ENCODE measurements around the gene GPATCH2L.

GPATCH2L gene

GRCh38 chr14:76201162-76201561, 49.4 kb downstream of the GPATCH2L start:
- DNase-seq: no peak

DNA sequence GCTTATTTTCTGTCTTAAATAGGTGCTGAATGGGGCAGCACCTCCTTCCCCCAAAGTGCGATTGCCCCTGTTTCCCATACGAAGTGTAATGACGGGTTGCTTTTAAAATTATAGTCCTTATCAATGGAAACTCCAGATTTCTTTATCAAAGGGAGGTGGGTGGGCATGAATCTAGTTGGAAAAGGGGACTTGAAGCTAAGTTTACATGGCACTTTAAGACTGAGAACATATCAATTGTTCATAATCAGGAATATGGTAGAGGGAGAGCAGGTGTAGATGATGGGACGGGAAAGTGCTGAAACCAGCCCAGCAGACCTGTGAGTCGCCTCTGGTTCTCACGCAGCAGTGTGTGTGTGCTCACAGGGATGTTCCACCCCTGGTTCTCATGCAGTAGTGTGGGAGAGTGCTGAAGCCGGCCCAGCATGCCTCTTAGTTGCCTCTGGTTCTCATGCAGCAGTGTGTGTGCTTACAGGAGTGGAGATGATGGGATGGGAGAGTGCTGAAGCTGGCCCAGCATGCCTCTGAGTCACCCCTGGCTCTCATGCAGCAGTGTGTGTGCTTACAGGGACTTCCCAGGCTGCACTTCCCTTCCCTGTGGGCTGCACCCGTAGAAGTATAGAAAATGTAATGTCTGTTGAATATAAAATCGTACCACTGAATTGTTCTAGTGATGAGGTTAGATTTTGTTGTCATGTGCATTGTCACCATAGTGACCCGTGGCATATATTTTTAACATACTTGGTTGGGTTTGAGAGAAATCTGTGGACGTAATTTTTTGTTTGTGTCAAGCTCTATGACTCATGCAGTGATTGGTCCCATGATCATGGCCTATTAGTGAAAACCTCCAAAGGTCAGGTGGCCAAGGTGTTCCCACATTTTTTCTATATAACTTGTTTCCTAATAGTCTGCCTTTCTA, 51.6 kb downstream of the GPATCH2L start:
- DNase-seq: peak in 1 of 14 donors; percentile 5

DNA sequence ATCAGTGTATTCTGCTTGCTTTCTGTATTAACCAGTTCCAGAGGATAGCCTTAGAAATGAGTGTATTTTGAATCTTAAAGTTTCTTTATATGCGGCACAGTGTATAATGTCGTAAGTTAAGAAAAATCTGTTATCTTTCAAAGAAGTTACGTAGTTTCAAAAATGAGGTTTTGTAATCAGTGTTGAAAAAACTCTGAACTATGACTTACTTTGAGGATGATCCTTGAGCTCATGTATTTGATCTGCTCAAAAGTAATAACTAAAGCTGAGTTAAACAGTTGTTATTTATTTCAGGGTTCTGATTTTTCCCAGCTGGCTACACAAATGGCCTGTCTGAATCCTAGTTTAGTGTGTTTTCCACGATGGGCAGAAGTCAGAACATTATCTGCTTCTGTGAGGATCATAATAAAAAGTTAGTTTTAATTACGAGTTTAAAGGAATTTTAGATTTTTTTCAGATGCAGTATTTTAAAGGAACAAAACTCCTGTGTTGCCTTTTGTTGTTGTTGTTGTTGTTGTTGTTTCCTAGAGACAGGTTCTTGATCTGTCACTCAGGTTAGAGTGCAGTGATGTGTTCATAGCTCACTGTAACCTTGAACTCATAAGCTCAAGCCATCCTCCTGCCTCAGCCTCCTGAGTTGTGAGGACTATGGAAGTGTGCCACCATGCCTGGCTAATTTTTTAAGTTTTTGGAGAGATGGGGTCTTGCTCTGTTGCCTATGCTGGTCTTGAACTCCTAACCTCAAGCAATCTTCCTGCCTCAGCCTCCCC, 52.9 kb downstream of the GPATCH2L start:
- DNase-seq: no peak

DNA sequence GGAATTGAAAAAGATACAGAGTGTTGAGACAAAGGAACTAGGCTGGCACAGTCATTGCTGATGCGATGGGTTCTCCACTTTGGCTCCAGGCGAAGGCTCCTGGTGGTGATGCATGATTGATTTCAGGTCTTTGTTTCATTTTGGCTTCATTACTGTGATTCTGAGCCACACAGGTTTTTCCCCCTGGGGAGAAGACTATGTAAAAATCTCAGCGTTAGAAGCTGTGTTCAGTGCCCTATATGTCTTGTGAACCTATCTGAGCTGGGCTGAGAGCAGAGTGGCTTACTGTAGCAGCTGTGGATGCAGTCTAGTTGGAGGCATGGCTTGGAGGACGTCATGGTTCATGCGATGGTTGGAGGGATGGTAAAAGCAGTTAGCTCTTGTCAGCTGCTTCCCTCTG, 54.0 kb downstream of the GPATCH2L start:
- DNase-seq: no peak

DNA sequence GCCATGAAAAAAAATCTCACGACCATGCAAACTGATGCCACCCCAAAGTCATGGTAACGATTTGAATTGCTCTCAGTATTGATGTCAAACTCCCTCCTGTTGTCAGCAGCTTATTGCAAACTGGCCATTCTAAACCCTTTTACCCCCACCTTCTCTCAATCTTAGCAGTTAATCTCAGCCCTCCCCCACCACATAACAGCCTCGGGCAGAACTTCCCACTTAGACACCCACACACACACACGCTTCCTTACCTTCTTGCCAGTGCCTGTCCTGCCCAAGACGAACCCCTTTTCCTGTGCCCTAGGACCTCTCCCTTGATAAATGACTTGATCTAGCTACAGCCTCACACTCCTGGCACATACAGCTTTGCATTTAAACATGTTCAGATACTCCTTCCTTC, 56.6 kb downstream of the GPATCH2L start:
- no peak for DNase-seq

DNA sequence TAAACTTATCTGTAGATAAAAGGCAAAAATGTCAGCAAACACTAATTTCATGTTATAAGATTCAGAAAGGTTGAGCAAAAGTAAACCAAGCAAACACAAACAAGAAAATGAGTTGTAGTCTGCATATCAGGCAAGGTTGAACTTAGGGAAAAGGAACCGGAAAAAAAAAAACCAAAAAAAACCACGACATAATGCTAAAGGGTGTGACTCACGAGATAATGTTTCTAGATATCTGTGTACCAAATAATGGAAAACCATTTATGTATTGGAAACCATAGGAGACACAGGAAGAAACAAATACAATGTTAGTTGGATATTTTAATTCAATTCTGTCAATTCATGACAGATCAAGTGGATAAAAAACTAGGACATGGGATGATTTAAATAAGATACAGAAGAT, 60.5 kb downstream of the GPATCH2L start:
- DNase-seq: no peak

DNA sequence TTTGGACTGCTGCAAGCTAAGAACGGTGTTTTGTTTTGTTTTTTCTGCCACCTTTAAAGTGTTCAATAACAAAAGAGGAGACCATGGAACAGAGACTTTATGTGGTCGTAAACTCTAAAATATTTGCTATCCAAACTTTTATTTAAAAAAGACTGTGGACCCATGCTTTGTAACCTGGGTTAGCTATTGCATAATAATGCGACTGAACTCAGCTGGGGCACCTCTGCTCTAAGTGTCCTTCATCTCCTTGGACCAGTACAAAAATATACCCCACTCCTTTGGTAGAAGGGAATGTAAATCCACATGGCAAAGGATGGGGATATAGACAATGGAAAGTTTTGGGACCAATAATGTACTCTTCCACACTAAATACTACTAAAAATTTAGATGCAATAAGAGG, 65.5 kb downstream of the GPATCH2L start:
- no peak for DNase-seq

DNA sequence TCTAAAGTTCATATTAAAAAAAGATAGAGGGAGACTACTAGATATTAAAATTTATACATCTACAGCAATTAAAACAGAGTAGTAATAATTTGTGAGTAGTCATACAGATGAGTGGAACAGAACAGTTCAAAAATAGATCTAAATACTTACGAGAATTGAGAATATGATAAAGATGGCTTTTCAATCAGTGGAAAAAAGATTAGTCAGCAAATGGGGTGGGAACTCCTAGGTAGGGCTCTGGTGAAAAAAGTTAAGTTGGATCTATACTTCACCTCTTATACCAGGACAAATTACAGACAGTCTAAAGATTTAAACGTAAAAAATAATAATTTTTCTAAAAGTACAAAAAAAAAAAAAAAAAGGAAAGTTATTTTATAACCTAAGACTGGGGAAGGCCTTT, 66.9 kb downstream of the GPATCH2L start:
- DNase-seq: no peak

GRCh38 chr14:76219873-76220272, 68.2 kb downstream of the GPATCH2L start:
- DNase-seq: no peak

GRCh38 chr14:76227450-76228050, 75.8 kb downstream of the GPATCH2L start:
- no peak for DNase-seq

GRCh38 chr14:76228138-76228537, 76.4 kb downstream of the GPATCH2L start:
- DNase-seq: no peak

- no peak for DNase-seq
These were observed 81.1 kb downstream of the GPATCH2L start for GRCh38 chr14:76232800-76233199.

DNA sequence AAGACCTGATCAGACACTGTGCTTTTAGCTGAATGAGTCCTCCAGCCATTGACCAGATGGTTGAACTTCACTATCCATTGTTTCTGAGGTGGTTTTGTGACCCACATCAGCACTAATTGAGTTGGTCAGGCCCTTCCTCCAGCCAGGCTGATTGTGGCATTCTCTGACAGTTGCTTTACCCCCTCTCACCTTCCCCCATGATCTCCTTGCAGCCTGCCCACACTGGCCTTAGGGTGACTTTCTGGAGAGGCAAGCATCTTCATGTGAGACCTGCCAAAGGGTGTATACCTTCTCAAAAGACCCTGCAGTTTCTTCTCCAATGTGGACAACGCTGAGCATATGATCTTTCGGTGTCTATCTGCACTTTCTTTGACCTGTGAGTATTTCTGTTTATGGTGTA, 83.9 kb downstream of the GPATCH2L start:
- no peak for DNase-seq

GRCh38 chr14:76236172-76237130, 84.7 kb downstream of the GPATCH2L start:
- no peak for DNase-seq

DNA sequence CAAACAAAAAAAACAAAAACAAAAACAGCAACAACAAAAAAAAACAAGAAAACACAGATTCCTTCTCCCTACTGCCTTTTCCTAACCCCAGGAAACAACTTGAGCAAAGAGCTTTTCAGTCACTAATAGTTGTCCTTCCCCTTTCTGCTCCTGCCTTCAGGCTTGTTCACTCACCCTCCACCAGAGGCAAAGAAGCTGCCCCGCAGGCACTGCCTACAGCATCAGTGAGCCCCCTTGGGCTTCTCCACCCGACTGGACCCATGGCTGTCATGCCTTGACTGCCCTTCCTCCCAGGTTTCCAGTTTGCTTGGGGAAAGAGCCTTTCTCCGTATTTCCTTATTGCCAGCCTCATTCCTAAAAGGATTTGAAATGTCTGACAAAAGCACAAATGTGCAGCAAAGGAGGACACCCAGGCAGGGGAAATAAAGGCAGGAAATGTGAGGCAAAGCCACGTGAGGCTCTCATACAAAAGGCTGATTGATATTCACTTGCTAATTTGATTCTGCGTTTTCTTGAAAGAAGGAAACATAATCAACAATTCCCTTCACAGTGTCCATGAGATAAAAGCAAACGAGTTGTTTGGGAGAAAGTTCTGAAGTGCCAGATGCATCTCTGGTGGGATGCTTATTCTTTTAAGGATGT, 85.7 kb downstream of the GPATCH2L start:
- DNase-seq: no peak

- DNase-seq: no peak
These were observed 93.4 kb downstream of the GPATCH2L start for GRCh38 chr14:76245097-76245496.

- DNase-seq: no peak
These were observed 98.6 kb downstream of the GPATCH2L start for GRCh38 chr14:76250302-76250701.

GRCh38 chr14:76252471-76252870, 100.7 kb downstream of the GPATCH2L start:
- no peak for DNase-seq

DNA sequence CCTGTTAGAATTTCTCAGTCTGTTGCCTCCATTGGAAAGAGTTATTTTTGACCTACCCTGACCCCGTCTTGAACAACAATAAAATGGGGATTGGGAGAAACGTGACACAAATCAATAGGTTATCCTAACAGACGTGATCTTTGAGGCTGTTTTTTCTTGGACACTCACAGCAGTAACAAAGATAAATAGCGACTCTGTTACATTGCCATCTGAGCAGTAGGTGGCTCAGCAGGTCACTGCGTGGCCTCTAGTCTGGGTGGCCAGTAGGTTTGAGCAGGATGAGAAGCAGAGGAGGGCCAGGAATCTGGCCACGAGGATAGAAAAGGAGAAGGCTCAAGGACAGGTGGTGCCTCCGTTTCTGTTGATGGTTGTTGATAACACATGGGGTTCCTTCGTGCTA, 101.4 kb downstream of the GPATCH2L start:
- no peak for DNase-seq

- no peak for DNase-seq
These were observed 104.8 kb downstream of the GPATCH2L start for GRCh38 chr14:76256545-76256944.

DNA sequence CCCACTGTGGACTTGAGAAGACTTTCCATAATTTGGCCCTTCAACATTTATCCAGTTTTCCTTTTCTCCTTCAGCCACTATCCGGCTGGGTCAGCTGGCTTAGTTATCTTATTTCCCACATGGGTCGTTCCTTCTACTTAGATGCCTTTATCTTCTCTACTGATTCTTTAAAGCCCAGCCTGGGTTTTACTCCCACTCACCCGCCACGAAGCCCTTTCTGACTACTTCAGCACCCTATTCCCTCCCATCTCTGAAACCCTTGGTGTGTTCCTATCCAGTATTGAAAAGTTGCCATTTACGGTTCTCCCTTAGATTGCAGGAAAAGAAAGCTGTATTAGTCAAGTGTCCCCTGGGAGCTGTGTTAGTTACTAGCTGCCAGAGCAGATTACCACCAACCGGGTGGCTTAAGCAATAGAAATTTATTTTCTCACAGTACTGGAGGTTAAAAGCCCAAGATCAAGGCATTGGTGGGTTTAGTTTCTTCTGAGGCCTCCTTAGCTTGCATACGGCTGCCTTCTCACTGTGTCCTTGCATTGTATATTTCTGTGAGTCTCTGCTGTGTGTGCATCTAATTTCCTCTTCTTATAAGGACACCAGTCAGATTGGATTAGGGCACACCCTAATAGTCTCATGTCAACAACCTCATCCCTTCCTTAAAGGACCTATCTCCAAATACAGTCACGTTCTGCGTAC, 105.5 kb downstream of the GPATCH2L start:
- no peak for DNase-seq

All from C1 segment of cervical spinal cord (tissue), 14 donors.